Measurements from ENCODE around the gene SASH1. TPM values are rescaled to one million over a fixed set of nuclear protein-coding genes. Genes with fewer than 3 reads are reported as not detected.

The SASH1 gene
- total and polyA plus RNA-seq, 2 of the 8 experiments (the other 6 are each of a cell fraction or from before 2014, with no cell fraction given), result 6.0 to 20.2 TPM

GRCh38 chr6:148526145-148526544 lies 183.5 kb downstream of the SASH1 start (continued):
- TF ChIP-seq JUND (IDR thresholded peaks at IDR 0.05; ENCODE audit: low read length) (no peak), SP2 (IDR thresholded peaks at IDR 0.05; ENCODE audit: low read length) (no peak), RNF2 (IDR thresholded peaks at IDR 0.05; ENCODE audit: borderline replicate concordance, low read depth, low read length, missing control alignments, poor library complexity, severe bottlenecking) (no peak), RFX5 (IDR thresholded peaks at IDR 0.05; ENCODE audit: borderline replicate concordance, low read depth, low read length) (no peak), GTF2F1 (IDR thresholded peaks at IDR 0.05; ENCODE audit: borderline replicate concordance, low read depth, low read length) (no peak), TBP (IDR thresholded peaks at IDR 0.05; ENCODE audit: low read depth, low read length) (no peak)

Measured in H1 (cell line).